ENCODE results near the gene BRD1.
A peak's percentile ranks its signal among the peaks of the same experiment; 100 is the strongest.

The BRD1 gene

GRCh38 chr22:49800408-49801238, 27.1 kb downstream of the BRD1 start:
- DNase-seq: no peak

GRCh38 chr22:49799431-49800075, 28.1 kb downstream of the BRD1 start:
- no peak for DNase-seq

GRCh38 chr22:49798486-49799151, 29.1 kb downstream of the BRD1 start:
- DNase-seq: no peak

- no peak for DNase-seq
Measured at GRCh38 chr22:49797706-49798105, 30.0 kb downstream of the BRD1 start.

- DNase-seq: no peak
Measured at GRCh38 chr22:49796596-49797270, 30.9 kb downstream of the BRD1 start.

GRCh38 chr22:49795521-49795920, 32.2 kb downstream of the BRD1 start:
- DNase-seq: no peak

GRCh38 chr22:49793871-49794270, 33.8 kb downstream of the BRD1 start:
- no peak for DNase-seq

- DNase-seq: no peak
Measured at GRCh38 chr22:49793296-49793695, 34.4 kb downstream of the BRD1 start.

- no peak for DNase-seq
Measured at GRCh38 chr22:49792107-49792506, 35.6 kb downstream of the BRD1 start.

GRCh38 chr22:49791682-49792081, 36.0 kb downstream of the BRD1 start:
- no peak for DNase-seq

- no peak for DNase-seq
Measured at GRCh38 chr22:49790912-49791311, 36.8 kb downstream of the BRD1 start.

GRCh38 chr22:49789289-49790141, 38.2 kb downstream of the BRD1 start:
- DNase-seq: peak; percentile 26

- DNase-seq: no peak
Measured at GRCh38 chr22:49788504-49788903, 39.2 kb downstream of the BRD1 start.

- no peak for DNase-seq
Measured at GRCh38 chr22:49787861-49788260, 39.8 kb downstream of the BRD1 start.

GRCh38 chr22:49786976-49787706, 40.5 kb downstream of the BRD1 start:
- DNase-seq: no peak

- DNase-seq: no peak
Measured at GRCh38 chr22:49785841-49786471, 41.7 kb downstream of the BRD1 start.

- no peak for DNase-seq
Measured at GRCh38 chr22:49785046-49785521, 42.6 kb downstream of the BRD1 start.

GRCh38 chr22:49784630-49784971, 43.1 kb downstream of the BRD1 start:
- no peak for DNase-seq

- no peak for DNase-seq
Measured at GRCh38 chr22:49783926-49784629, 43.6 kb downstream of the BRD1 start.

- DNase-seq: no peak
Measured at GRCh38 chr22:49783036-49783746, 44.5 kb downstream of the BRD1 start.
